HG03039 (cell line): ENCODE results near the gene GNG14.
"Not testable (repeated sequence)": the region's sequence is repeated elsewhere in the genome, so short reads cannot be mapped to it uniquely, and the experiment has no call there.

Source experiments
- ATAC-seq: cut with Tn5 transposase; IDR thresholded peaks from one replicate; pipeline ENCODE4 v1.9.1; 2021; ENCODE audit warnings: mild to moderate bottlenecking, moderate library complexity; ENCODE audit not compliant: unreplicated experiment

Gene GNG14

GRCh38 chr19:12722566-12723380, 35.0 kb downstream of the GNG14 start:
- peak; percentile 66 for ATAC-seq

DNA sequence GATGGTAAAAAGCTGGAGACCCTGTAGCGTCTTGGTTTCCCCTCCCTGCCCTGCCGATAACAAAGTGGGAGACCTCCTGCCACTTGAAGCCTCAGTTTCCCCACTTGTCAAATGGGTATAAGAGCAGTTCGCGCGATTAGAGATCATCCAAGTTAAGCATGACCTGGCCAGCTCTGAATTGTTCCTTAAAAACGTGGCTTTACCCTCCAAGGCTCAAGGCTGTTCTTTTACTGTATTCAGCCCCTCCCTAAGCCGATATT, 35.5 kb downstream of the GNG14 start:
- ATAC-seq, result no peak

DNA sequence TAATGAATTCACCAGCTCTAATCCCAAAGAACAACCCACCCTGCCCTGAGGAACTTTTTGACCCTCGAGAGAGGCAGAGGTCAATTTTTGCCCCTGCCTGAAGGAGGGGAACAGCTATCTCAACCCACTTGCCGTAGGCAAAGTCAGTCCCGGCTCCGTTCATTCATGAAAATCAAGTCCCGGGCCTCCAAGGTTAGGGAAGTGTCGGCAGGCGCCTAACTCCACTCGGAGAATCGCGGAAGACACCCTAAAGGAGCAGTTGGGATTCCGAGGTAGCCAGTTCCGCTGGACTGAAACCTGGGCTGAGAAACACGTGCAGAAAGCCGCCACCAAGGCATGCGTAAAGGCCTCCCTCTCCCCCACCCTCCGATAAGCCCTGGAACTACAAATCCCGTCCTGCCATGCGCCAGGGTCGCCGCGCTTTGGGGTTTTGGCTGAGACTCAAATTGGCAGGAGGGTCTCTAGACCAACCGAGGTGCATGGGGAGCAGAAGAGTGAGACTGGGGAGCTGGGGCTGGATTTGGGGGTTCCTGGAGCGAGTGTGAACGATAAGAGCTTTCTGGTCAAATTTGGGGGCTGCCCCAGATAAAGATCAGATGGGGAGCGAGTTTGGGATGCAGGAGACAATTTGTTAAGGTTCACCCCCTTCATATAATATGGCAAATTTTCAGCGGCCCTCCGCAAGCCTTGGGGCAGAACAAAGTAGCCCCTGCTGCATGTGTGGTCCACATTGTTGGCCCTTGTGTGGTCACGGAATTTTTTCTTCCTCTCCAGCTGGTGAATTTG, 36.0 kb downstream of the GNG14 start, which contains the start of gene TNPO2:
Gene TNPO2 (minus strand): TSS at position 292 of the 786 bp plus-strand sequence. CDS start 2,955 bp downstream, outside the sequence.
- no peak for ATAC-seq

- not testable (repeated sequence) for ATAC-seq
These were observed 37.8 kb downstream of the GNG14 start for GRCh38 chr19:12725612-12726011.

DNA sequence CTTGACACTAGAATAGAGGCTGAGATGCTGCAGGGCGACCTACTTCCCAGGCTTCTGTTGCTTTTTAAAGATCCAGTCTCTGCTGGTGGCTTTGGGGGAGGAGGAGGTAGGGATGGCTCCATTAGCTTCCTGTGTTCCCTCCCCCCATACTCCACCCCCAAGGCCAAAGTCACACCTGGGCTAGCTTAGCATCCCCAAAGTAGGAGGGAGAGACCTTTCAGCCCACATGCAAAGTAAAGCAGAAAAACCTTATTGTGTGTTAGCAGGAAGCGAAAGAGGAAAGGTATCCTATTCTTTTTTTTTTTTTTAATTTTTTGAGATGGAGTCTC, 39.2 kb downstream of the GNG14 start:
- ATAC-seq, result no peak

DNA sequence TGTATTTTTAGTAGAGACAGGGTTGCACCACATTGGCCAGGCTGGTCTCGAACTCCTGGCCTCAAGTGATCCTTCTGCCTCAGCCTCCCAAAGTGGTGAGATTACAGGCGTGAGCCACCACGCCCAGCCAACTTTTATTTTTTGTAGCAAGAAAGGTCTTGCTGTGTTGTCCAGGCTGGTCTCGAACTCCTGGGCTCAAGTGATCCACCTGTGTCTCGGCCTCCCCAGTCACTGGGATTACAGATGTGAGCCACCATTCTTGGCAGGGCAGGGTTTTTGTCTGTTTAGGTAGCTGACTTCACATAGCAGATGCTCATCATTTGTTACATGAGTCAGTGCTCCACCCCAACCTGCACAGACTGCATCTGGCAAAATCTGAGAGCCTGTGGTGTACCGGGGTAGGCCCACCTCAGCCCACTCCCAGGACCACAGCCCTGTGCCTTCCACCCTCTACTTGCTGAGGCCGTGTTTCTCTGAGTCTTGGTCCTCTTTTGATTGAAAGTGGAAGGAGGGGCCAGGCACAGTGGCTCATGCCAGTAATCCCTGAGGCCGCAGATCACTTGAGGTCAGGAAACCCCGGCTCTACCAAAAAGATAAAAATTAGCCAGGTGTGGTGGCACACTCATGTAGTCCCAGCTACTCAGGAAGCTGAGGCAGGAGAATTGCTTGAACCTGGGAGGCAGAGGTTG, 40.1 kb downstream of the GNG14 start:
- ATAC-seq, result no peak

GRCh38 chr19:12730064-12730463, 42.3 kb downstream of the GNG14 start:
- no peak for ATAC-seq

GRCh38 chr19:12731337-12731736, 43.5 kb downstream of the GNG14 start:
- ATAC-seq, result no peak

DNA sequence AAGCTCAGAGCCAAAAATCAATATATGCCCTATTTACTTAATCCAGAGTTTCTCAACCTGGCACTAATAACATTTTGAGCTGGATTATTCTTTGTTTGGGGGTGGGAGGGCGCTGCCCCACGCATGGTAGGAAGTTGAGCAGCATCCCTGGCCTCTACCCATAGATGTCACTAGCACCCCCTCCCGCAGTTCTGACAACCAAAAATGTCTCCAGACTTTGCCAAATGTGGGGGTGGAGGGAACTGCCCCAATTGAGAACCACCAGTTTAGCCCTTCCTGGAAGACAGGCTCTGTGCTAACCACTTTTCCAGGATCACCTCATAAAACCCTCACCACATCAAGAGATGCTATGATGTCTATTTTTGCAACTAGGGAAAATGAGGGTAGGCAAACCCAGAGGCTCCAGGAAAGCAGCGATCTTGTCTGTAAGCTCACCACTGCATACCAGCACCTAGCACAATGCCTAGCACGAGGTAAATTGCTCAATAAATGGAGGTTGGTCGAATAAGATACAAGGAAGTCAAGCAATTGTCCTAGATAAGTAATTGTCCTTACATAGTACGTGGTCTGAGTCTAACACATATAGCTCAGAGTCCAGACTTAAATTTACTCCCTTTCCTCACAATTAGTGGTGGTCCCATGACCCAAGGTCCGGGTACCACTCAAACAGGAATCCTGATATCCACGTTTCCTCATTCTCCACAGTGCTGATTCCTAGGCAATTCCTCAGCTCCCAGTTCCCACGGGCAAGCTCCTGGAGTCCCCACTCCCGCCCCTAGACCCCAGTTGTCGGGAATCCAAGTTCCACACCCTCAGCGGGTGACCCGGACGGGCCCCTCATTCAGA, 45.8 kb downstream of the GNG14 start:
- ATAC-seq, result no peak

DNA sequence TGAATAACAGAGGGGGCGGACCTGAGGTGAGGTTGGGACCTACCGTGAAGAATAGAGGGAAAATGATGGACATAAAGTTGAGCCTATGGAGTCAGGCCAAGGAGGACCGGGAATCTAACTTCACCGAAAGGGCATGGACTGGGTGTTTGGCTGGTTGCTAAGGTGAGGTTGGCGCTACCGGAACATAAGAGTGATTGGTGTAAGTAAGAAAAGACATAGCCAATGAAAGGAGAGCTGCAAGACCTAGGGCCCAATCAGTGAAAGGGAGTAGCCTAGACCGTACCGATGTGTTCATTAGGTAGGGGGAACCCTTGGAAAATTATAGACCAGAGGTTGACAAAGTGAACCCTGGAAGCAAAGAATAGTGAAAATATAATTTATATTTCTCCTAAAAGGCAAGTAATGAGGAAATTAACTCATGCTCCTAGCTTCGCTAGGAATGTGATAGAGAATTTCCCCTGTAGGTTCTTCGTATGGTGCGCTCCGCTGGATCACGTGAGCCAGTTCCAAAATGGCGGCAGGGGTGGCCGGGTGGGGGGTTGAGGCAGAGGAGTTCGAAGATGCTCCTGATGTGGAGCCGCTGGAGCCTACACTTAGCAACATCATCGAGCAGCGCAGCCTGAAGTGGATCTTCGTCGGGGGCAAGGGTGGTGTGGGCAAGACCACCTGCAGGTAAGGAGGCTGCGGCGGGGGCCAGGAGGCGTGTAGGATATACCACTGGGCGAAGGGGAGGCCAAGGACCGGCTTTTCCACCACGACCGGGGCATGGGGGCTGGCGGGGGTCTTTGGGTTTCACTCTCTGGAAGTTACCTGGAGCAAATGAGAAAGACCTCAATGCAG, 49.4 kb downstream of the GNG14 start, which contains the start of gene GET3:
Gene GET3 (plus strand): TSS at position 503 of the 840 bp plus-strand sequence. CDS start 9 bp downstream, at position 512.
- ATAC-seq, result peak; percentile 58

GRCh38 chr19:12737835-12738351, 50.1 kb downstream of the GNG14 start:
- ATAC-seq, result no peak
